GM19438 (cell line): Measurements from ENCODE around the gene PORCN.
"Not testable (repeated sequence)": the region's sequence is repeated elsewhere in the genome, so short reads cannot be mapped to it uniquely, and the experiment has no call there.

ENCODE experiments used
- ATAC-seq: cut with Tn5 transposase; IDR thresholded peaks from one replicate; pipeline ENCODE4 v1.9.1; 2021; ENCODE audit warnings: low read depth; ENCODE audit not compliant: unreplicated experiment

Gene PORCN

GRCh38 chrX:48509245-48509590 lies 426 bp downstream of the PORCN start:
- peak; percentile 8 for ATAC-seq

DNA sequence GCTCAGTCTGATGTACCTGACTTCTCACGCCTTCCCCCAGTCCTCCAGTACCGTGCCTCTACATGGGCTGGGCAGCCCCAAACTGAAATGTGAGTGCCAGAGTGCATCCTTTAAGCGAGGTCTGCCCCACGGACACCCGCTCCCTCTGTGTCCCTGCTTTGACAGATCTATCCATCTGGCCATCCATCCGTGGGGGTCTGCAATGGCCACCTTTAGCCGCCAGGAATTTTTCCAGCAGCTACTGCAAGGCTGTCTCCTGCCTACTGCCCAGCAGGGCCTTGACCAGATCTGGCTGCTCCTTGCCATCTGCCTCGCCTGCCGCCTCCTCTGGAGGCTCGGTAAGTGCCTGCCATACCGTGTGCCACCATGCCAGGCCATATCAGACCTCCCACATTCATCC lies 827 bp downstream of the PORCN start:
- ATAC-seq, result no peak

DNA sequence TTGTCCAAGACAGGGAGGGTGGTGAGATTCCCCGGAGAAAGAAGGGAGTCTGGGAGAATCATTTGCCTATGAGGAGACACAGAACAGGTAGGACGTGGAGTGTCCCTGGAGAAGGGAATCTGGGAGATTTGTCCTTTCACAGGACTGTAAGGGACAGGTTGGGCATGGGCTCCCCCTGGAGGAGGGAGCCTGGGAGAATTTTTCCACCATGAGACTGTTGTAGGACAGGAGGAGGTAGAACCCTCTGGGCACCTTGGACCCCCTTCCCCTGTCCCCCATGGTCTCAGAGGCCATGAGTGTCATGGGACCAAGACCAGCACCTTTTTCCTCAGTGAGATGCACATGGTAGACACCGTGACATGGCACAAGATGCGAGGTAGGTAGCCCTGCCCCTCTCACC lies 2.8 kb downstream of the PORCN start:
- ATAC-seq, result no peak

GRCh38 chrX:48512371-48512935 lies 3.7 kb downstream of the PORCN start:
- no peak for ATAC-seq

DNA sequence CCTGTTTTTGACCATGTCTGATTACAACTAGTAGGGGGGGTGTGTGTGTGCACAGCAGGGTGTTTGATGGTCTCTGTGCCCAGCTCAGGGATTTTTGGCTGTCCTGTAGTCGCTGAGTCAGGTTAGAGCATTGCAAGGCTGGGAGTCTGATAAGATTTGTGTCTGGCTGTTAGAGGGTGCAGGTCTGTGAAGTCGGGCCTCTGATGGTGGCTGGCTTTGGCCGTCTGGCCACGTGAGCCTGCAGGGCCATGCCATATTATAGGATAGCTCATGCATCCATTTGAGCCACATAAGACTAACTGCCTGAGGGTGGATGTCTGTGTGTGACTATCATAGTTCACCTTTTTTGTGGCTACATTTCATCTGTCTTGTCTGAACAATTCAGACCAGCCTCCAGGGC lies 4.9 kb downstream of the PORCN start:
- ATAC-seq, result no peak

- no peak for ATAC-seq
Measured at GRCh38 chrX:48514126-48514806, 5.5 kb downstream of the PORCN start.

- no peak for ATAC-seq
Measured at GRCh38 chrX:48514868-48515460, 6.2 kb downstream of the PORCN start.

GRCh38 chrX:48515842-48516241 lies 7.0 kb downstream of the PORCN start:
- no peak for ATAC-seq

DNA sequence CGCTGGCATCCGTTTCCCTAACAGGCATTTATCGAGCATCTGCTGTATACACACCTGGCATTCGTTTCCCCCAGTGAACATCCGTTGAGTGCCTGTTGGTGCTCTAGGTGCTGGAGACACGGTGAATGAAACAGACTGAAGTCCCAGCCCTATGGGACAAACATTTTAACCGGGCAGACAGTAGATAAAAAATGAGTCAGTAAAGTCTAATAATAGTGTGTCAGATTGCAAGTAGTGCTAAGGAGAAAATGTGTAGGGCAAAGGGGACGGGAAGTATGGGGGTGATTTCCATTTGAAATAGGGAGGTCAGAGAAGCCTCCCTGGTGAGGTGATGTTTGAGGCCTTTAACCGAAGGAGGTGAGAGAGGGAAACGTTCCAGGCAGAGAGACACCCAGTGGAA lies 7.5 kb downstream of the PORCN start:
- no peak for ATAC-seq

- no peak for ATAC-seq
Measured at GRCh38 chrX:48516987-48517386, 8.2 kb downstream of the PORCN start.

DNA sequence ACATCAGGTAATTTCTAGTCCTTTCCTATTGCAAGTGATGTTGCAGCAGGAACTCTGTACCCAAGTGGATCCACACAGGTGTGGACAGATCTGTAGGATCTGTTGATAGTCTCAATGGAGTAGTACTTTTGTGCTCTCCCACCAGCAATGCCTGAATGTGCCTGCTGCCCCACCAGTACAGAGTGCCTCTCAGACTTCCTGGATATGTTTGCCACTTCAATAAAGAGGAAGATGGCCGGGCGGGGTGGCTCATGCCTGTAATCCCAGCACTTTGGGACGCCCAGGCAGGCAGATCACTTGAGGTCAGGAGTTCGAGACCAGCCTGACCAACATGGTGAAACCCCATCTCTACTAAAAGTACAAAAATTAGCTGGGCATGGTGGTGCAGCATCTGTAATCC lies 10.7 kb downstream of the PORCN start:
- not testable (repeated sequence) for ATAC-seq

DNA sequence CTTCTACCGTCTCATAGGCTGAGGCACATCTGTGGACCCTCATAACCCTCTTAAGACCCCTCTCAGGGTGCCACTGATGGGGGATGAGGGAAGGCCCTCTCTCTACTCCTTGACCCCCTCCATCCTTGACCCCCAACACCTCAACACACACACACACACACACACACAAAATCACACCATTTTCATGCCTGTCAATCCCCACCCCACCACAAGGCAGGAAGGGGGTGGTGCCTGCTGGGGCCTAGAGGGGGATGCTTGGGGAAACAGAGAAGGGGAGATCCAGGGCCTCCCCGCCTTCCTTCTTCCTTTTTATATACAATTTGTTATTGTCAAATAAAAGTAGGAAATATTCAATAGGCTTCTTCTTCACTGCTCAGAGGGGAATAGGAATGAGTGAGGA lies 11.7 kb downstream of the PORCN start:
- ATAC-seq, result no peak

- no peak for ATAC-seq
Measured at GRCh38 chrX:48520976-48521352, 12.2 kb downstream of the PORCN start.

DNA sequence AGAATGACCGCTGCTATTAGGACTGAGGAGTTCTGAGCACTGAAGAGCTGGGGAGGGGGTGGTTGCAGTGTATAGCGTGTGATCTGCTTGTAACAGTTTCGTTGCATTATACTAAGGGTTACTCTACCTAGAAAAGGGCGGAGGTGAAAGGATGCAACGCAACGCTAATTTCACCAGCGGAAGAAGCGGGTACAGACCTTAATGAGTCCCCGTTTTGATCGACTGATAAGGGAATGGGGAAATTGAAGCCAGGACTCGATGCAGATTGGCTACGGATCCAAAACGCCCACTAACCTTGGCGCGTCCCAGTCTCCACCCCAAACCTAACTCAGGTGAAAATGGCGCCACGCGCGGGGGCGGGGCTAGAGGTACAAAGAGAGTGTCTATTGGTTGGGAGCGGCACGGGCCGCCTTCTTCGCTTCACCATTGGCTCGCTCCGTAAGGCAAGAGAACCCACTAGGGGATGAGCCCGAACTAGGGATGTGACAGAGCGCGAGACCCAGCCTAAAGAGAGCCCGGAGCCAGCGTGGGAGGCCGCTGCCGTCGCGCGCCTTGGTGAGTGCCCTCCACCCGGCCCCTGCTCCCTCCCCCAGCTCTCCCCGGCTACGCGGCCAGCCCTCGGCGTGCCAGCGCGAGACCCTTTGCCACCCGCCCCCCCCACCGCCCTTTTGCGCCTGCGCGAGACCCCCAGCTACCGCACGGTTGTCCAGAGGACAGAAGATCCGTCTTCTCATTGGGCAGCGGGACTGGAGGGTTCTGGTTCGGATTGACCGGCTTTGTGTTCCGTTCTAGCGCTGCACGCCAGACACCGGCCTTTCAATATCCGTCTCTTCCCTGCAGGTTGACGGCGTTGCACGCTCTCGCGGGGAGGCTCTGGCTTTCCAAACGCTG lies 12.8 kb downstream of the PORCN start, which contains the start of gene EBP:
EBP (plus strand) TSS at position 456 of the 891 bp plus-strand sequence. CDS start 1,964 bp downstream, outside the sequence.
- peak; percentile 91 for ATAC-seq

- ATAC-seq, result no peak
Measured at GRCh38 chrX:48522291-48522690, 13.5 kb downstream of the PORCN start.

GRCh38 chrX:48523682-48524081 lies 14.9 kb downstream of the PORCN start:
- no peak for ATAC-seq

GRCh38 chrX:48525853-48526252 lies 17.1 kb downstream of the PORCN start:
- not testable (repeated sequence) for ATAC-seq

DNA sequence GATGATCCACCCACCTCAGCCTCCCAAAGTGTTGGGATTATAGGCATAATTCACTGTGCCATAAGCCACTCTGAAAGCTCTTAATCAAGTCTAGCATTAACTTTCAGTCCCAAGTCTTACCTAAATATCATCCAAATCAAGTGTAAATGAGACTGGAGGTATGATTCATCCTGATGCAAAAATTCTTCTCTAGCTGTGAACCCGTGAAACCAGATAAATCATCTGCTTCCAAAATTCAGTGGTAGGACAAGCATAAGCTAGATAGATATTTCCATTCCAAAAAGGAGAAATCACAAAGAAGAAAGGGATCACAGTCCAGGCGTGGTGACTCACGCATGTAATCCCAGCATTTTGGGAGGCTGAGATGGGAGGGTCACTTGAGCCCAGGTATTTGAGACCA lies 21.9 kb downstream of the PORCN start:
- no peak for ATAC-seq

GRCh38 chrX:48531358-48531959 lies 22.7 kb downstream of the PORCN start:
- ATAC-seq, result no peak

DNA sequence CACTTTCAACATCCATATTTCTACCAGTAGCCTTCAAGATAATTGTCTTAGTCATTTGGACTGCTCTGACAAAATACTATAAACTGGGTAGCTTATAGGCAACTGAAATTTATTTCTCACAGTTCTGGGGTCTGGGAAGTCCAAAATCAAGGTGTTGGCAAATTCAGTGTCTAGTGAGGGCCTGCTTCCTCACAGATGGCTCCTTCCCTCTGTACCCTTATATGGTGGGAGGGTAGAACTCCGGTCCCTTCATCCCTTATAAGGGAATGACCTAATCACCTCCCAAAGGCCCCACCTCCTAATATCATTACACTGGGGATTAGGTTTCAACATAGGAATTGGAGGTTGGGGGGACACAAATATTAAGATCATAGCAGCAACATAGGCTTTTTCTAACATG lies 23.4 kb downstream of the PORCN start:
- no peak for ATAC-seq

GRCh38 chrX:48533165-48533564 lies 24.4 kb downstream of the PORCN start:
- no peak for ATAC-seq
